ENCODE data around the gene MMP17. TPM values are rescaled to one million over a fixed set of nuclear protein-coding genes. Genes with fewer than 3 reads are reported as not detected.

MMP17 gene
- total RNA-seq, 1 donor = 8.6 TPM

- no peak for DNase-seq (ENCODE audit: low read depth)
- TF ChIP-seq CTCF (IDR thresholded peaks at IDR 0.05; ENCODE audit: insufficient read depth, low read depth, low read length) = no peak
- no peak overlapping the region for H3K4me3 ChIP-seq (ENCODE audit: low read depth, low read length)
These were observed 20.6 kb downstream of the MMP17 start for GRCh38 chr12:131848753-131849152.

DNA sequence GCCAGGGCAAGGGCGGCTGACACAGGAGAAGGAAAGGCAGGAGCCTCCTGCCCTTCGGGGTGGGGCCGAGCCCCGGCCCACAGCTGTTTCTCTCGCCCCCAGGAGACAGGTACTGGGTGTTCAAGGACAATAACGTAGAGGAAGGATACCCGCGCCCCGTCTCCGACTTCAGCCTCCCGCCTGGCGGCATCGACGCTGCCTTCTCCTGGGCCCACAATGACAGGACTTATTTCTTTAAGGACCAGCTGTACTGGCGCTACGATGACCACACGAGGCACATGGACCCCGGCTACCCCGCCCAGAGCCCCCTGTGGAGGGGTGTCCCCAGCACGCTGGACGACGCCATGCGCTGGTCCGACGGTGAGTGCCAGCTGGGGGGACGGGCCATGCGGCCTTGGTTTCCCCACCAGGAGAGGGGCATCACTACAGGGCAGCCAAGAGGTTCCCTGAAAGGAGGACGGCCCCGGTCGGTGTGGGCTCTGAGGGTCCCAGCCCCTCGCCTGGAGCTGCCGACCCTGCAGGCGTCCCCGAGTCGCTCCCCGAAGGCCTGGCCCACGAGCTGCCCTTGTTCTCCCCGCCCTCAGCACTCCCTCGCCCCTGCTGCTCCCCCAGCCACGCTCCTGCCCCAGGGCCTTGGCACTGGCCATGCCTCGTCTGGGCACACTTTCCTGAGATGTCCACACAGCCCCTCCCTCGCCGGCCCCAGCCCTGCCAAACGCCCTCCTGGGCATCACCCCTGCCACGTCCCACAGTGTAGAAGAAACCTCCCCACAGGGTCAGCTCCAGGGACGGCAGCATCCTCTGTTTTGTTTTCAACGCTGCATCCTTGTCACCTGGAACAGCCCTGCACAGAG lies 21.7 kb downstream of the MMP17 start:
- DNase-seq (ENCODE audit: low read depth) = no peak
- TF ChIP-seq CTCF (IDR thresholded peaks at IDR 0.05; ENCODE audit: insufficient read depth, low read depth, low read length) = no peak
- no peak overlapping the region for H3K4me3 ChIP-seq (ENCODE audit: low read depth, low read length)

DNA sequence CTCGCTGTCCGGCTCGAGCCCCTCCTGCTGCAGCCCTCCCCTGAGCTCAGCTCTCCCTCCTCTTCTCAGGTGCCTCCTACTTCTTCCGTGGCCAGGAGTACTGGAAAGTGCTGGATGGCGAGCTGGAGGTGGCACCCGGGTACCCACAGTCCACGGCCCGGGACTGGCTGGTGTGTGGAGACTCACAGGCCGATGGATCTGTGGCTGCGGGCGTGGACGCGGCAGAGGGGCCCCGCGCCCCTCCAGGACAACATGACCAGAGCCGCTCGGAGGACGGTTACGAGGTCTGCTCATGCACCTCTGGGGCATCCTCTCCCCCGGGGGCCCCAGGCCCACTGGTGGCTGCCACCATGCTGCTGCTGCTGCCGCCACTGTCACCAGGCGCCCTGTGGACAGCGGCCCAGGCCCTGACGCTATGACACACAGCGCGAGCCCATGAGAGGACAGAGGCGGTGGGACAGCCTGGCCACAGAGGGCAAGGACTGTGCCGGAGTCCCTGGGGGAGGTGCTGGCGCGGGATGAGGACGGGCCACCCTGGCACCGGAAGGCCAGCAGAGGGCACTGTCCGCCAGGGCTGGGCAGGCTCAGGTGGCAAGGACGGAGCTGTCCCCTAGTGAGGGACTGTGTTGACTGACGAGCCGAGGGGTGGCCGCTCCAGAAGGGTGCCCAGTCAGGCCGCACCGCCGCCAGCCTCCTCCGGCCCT lies 22.8 kb downstream of the MMP17 start:
- TF ChIP-seq CTCF (IDR thresholded peaks at IDR 0.05; ENCODE audit: insufficient read depth, low read depth, low read length) = no peak
- DNase-seq (ENCODE audit: low read depth) = no peak
- H3K4me3 ChIP-seq (ENCODE audit: low read depth, low read length) = no peak overlapping the region

DNA sequence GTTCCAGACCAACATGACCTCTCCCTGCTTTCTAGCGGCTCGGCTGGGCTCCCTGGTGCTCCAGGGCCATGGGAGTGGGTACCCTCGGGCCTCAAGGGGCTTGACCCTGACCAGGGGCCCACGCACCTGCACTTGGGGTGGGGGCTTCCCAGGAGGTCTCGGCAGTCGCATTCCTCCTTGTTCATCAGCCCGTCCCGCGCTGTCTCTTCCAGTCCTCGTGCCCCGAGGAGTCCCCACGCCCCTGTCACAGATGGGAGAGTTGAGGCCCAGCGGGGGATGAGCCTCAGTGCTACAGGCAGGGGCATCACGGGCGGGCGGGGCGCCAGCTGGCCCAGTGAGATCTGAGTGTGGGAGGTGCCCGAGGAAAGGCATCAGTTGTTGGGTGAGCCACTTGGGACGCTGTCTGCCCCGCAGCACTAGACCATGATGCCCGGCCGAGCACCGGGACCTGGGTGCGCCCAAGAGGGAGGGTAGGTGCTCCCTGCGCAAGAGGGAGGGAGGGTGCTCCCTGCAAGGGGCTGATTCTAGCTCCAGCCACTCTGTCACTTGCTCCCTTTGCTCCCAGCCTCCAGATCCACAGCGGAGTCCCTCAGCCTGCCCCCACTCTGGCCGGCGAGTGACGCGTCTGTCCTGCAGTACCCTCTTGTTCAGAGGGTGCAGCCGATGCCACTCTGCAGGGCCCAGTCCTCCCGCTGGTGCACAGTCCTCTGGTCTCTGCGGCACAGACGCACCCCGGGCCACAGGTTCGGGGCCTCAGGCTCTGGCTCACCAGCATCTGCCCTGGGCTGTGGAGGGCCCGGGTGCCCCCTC lies 23.8 kb downstream of the MMP17 start:
- TF ChIP-seq CTCF (IDR thresholded peaks at IDR 0.05; ENCODE audit: insufficient read depth, low read depth, low read length) = no peak
- no peak overlapping the region for H3K4me3 ChIP-seq (ENCODE audit: low read depth, low read length)
- no peak for DNase-seq (ENCODE audit: low read depth)

GRCh38 chr12:131852551-131853299 lies 24.5 kb downstream of the MMP17 start:
- no peak for TF ChIP-seq CTCF (IDR thresholded peaks at IDR 0.05; ENCODE audit: insufficient read depth, low read depth, low read length)
- H3K4me3 ChIP-seq (ENCODE audit: low read depth, low read length) = no peak overlapping the region
- DNase-seq (ENCODE audit: low read depth) = no peak
